ENCODE results near the gene SLFN5. TPM values are rescaled to one million over a fixed set of nuclear protein-coding genes. Genes with fewer than 3 reads are reported as not detected.

The SLFN5 gene
- total RNA-seq, 2 experiments from 2014 or later = 28.5 to 32.7 TPM

DNA sequence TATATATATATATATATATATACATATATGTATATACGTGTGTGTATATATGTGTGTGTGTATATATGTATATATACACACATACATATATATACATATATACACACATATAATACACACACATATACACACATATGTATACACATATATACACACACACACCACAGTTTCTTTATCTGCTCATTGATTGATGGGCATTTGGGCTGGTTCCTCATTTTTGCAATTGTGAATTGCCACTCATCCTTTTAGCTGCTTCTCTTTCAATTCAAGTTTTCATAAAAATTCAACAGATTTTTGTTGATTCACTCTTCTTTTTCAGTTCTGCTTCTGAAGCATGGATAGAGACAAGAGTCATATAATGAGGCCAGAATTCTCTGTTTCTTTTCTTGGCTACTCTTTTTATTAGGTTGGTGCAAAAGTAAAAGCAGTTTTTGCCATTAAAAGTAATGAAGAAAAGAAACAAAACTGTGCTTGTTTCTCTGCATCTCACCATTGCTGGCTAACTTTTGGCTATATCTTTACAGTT is 44.5 kb downstream of the SLFN5 start:
- DNase-seq (no peak), ATAC-seq (ENCODE audit: poor library complexity) (no peak)
- Mint-ChIP-seq H3K27ac (peak overlapping the region; percentile 16), H3K4me3 (no peak overlapping the region), H3K27me3 (no peaks in the 10 kb centered on the region), H3K36me3 (ENCODE audit: low read depth) (no peaks in the 10 kb centered on the region), H3K9me3 (peaks cover 2% of the 10 kb centered on the region), H3K4me1 (ENCODE audit: low read depth) (peaks cover 43% of the 10 kb centered on the region)
- TF ChIP-seq CTCF (IDR thresholded peaks at IDR 0.05) = no peak
- ChIA-PET CTCF (no interaction called here), POLR2A (interaction anchor here (1.0 to 1.5 kb wide), 3 partner anchors 12 to 234 kb away, joined by 3 to 5 read pairs (median 3); no protein-coding TSS in a partner anchor)
- H3K36me3 ChIP-seq (ENCODE audit: insufficient read depth, low read length) = no peaks in the 10 kb centered on the region
- no peaks in the 10 kb centered on the region for H3K27me3 ChIP-seq (ENCODE audit: control insufficient read depth in 1 of 2, insufficient read depth in 2 of 2, low read length in 2 of 2)
- no peak overlapping the region for H3K27ac ChIP-seq (ENCODE audit: low read depth in 1 of 2, low read length in 2 of 2)
- no peak overlapping the region for H3K4me3 ChIP-seq (ENCODE audit: low read length)
- H3K4me1 ChIP-seq (ENCODE audit: insufficient read depth, low read length) = peaks cover 16% of the 10 kb centered on the region
- intact Hi-C loops (cut with DNase I, micrococcal nuclease) = no loop called here
- no peaks in the 10 kb centered on the region for H3K9me3 ChIP-seq (ENCODE audit: control insufficient read depth in 1 of 2, insufficient read depth in 1 of 2, low read length in 2 of 2)

DNA sequence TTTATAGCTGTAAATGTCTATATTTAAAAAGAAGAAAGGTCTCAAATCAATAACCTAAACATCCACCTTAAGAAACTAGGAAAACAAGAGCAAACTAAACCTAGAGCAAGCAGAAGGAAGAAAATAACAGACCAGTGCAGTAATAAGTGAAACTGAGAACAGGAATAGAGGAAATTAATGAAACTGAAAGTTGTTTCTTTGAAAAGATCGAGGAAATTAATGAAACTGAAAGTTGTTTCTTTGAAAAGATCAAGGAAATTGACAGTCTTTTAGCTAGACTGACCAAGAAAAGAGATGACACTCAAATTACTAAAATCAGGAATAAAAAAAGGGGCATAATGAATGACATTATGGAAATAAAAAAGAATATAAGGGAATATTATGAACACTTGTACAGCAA is 46.4 kb downstream of the SLFN5 start:
- peak overlapping the region; percentile 56 for H3K27ac Mint-ChIP-seq
- no peak overlapping the region for H3K27ac ChIP-seq (ENCODE audit: low read depth in 1 of 2, low read length in 2 of 2)
- ChIA-PET POLR2A (interaction anchor here (0.7 to 1.3 kb wide), 5 partner anchors 14 to 175 kb away, joined by 3 to 7 read pairs (median 5); partner anchors contain the start of gene SLFN5), CTCF (interaction anchor here (2.0 kb wide), 1 partner anchor 23 kb away, joined by 8 read pairs; no protein-coding TSS in a partner anchor)
- no peaks in the 10 kb centered on the region for H3K36me3 Mint-ChIP-seq (ENCODE audit: low read depth)
- no peaks in the 10 kb centered on the region for H3K27me3 ChIP-seq (ENCODE audit: control insufficient read depth in 1 of 2, insufficient read depth in 2 of 2, low read length in 2 of 2)
- H3K4me3 ChIP-seq (ENCODE audit: low read length) = peak overlapping the region; percentile 4
- intact Hi-C loops (cut with DNase I, micrococcal nuclease) = no loop called here
- no peak for ATAC-seq (ENCODE audit: poor library complexity)
- H3K9me3 Mint-ChIP-seq = peaks cover 2% of the 10 kb centered on the region
- H3K4me3 Mint-ChIP-seq = peak overlapping the region; percentile 74
- no peaks in the 10 kb centered on the region for H3K36me3 ChIP-seq (ENCODE audit: insufficient read depth, low read length)
- no peak for TF ChIP-seq CTCF (IDR thresholded peaks at IDR 0.05)
- peaks cover 16% of the 10 kb centered on the region for H3K4me1 ChIP-seq (ENCODE audit: insufficient read depth, low read length)
- no peaks in the 10 kb centered on the region for H3K9me3 ChIP-seq (ENCODE audit: control insufficient read depth in 1 of 2, insufficient read depth in 1 of 2, low read length in 2 of 2)
- H3K4me1 Mint-ChIP-seq (ENCODE audit: low read depth) = peaks cover 43% of the 10 kb centered on the region
- DNase-seq = peak in 2 of 14 experiments; percentile 20 to 72
- no peaks in the 10 kb centered on the region for H3K27me3 Mint-ChIP-seq

GRCh38 chr17:35291802-35292201 is 48.9 kb downstream of the SLFN5 start:
- H3K4me1 ChIP-seq (ENCODE audit: insufficient read depth, low read length) = peaks cover 4% of the 10 kb centered on the region
- no peak overlapping the region for H3K4me3 Mint-ChIP-seq
- intact Hi-C loops (cut with DNase I, micrococcal nuclease) = no loop called here
- DNase-seq = no peak
- H3K9me3 Mint-ChIP-seq = peaks cover 2% of the 10 kb centered on the region
- H3K36me3 Mint-ChIP-seq (ENCODE audit: low read depth) = no peaks in the 10 kb centered on the region
- no peaks in the 10 kb centered on the region for H3K36me3 ChIP-seq (ENCODE audit: insufficient read depth, low read length)
- ATAC-seq (ENCODE audit: poor library complexity) = no peak
- no peak overlapping the region for H3K27ac Mint-ChIP-seq
- H3K27me3 Mint-ChIP-seq = no peaks in the 10 kb centered on the region
- TF ChIP-seq CTCF (IDR thresholded peaks at IDR 0.05) = no peak
- H3K4me1 Mint-ChIP-seq (ENCODE audit: low read depth) = peaks cover 31% of the 10 kb centered on the region
- ChIA-PET CTCF (no interaction called here), POLR2A (interaction anchor here (0.9 kb wide), 1 partner anchor 21 kb away, joined by 3 read pairs; no protein-coding TSS in a partner anchor)
- no peak overlapping the region for H3K4me3 ChIP-seq (ENCODE audit: low read length)
- no peak overlapping the region for H3K27ac ChIP-seq (ENCODE audit: low read depth in 1 of 2, low read length in 2 of 2)
- no peaks in the 10 kb centered on the region for H3K9me3 ChIP-seq (ENCODE audit: control insufficient read depth in 1 of 2, insufficient read depth in 1 of 2, low read length in 2 of 2)
- no peaks in the 10 kb centered on the region for H3K27me3 ChIP-seq (ENCODE audit: control insufficient read depth in 1 of 2, insufficient read depth in 2 of 2, low read length in 2 of 2)

All from CD4-positive, alpha-beta T cell (primary cell).